ENCODE results near the gene DDX49.
"Not testable (repeated sequence)": the region's sequence is repeated elsewhere in the genome, so short reads cannot be mapped to it uniquely, and the experiment has no call there.

DDX49 gene

GRCh38 chr19:18917593-18917992 lies 1.9 kb upstream of the DDX49 start:
- H2BK15ac ChIP-seq (ENCODE audit: low read length); H2BK120ac ChIP-seq (ENCODE audit: low read depth, low read length); H3K9me3 ChIP-seq (replicated peaks in 1 of 2; ENCODE audit: control insufficient read depth in 2 of 2, insufficient read depth in 1 of 2, low read depth in 1 of 2, low read length in 2 of 2); H2AFZ ChIP-seq (ENCODE audit: low read length); H3K4me3 ChIP-seq (ENCODE audit: low read length in 2 of 2); H3K27ac ChIP-seq (replicated peaks; ENCODE audit: low read length); H2BK12ac ChIP-seq (ENCODE audit: low read length); H3K23ac ChIP-seq (ENCODE audit: low read depth, low read length, poor library complexity); H2BK5ac ChIP-seq (ENCODE audit: low read length); H3K4ac ChIP-seq (ENCODE audit: low read length); H3K27me3 ChIP-seq (ENCODE audit: control insufficient read depth in 3 of 3, insufficient read depth in 3 of 3, low read depth in 1 of 3, low read length in 3 of 3); H2AK5ac ChIP-seq (ENCODE audit: low read depth, low read length); H3K14ac ChIP-seq (ENCODE audit: low read length); H4K8ac ChIP-seq (ENCODE audit: low read depth, low read length); H4K91ac ChIP-seq (ENCODE audit: low read depth, low read length, poor library complexity); H3K4me2 ChIP-seq (ENCODE audit: insufficient read depth, low read length, poor library complexity, severe bottlenecking); H3K4me1 ChIP-seq (ENCODE audit: control insufficient read depth in 2 of 2, insufficient read depth in 1 of 2, low read depth in 1 of 2, low read length in 2 of 2); H3K18ac ChIP-seq (ENCODE audit: low read length); H3K9ac ChIP-seq (ENCODE audit: low read depth, low read length, poor library complexity); DNase-seq (ENCODE audit: low spot score): not testable (repeated sequence)
- peaks cover 21 to 47% of the 10 kb centered on the region in 2 donors for H3K36me3 ChIP-seq (replicated peaks in 1 of 2; ENCODE audit: control insufficient read depth in 2 of 2, insufficient read depth in 2 of 2, low read length in 2 of 2)
- peaks cover 28% of the 10 kb centered on the region for H3K79me1 ChIP-seq (ENCODE audit: low read depth, low read length)
- WGBS, 2 donors (ENCODE audit: extremely low coverage in 2 of 2, insufficient read length in 2 of 2, insufficient replicate concordance in 1 of 2) = no CpG with 5 or more reads among the region's 9 CpGs

GRCh38 chr19:18919900-18920214 lies 342 bp downstream of the DDX49 start:
- H3K14ac ChIP-seq (ENCODE audit: low read length) = peak overlapping the region; percentile 47
- H2BK15ac ChIP-seq (ENCODE audit: low read length) = no peak overlapping the region
- no peaks in the 10 kb centered on the region for H3K9me3 ChIP-seq (replicated peaks in 1 of 2; ENCODE audit: control insufficient read depth in 2 of 2, insufficient read depth in 1 of 2, low read depth in 1 of 2, low read length in 2 of 2)
- H3K9ac ChIP-seq (ENCODE audit: low read depth, low read length, poor library complexity) = peak overlapping the region; percentile 94
- H4K8ac ChIP-seq (ENCODE audit: low read depth, low read length) = no peak overlapping the region
- H3K27me3 ChIP-seq (ENCODE audit: control insufficient read depth in 3 of 3, insufficient read depth in 3 of 3, low read depth in 1 of 3, low read length in 3 of 3) = no peaks in the 10 kb centered on the region
- WGBS, 2 donors (ENCODE audit: extremely low coverage in 2 of 2, insufficient read length in 2 of 2, insufficient replicate concordance in 1 of 2) = no CpG with 5 or more reads among the region's 15 CpGs
- H3K4me2 ChIP-seq (ENCODE audit: insufficient read depth, low read length, poor library complexity, severe bottlenecking) = peak overlapping the region; percentile 97
- H2AK5ac ChIP-seq (ENCODE audit: low read depth, low read length) = no peak overlapping the region
- H3K4me1 ChIP-seq (ENCODE audit: control insufficient read depth in 2 of 2, insufficient read depth in 1 of 2, low read depth in 1 of 2, low read length in 2 of 2) = peaks cover 0 to 6% of the 10 kb centered on the region in 2 donors
- H2BK120ac ChIP-seq (ENCODE audit: low read depth, low read length) = no peak overlapping the region
- peak overlapping the region; percentile 81 to 88 for H3K4me3 ChIP-seq (ENCODE audit: low read length in 2 of 2)
- peaks cover 25 to 44% of the 10 kb centered on the region in 2 donors for H3K36me3 ChIP-seq (replicated peaks in 1 of 2; ENCODE audit: control insufficient read depth in 2 of 2, insufficient read depth in 2 of 2, low read length in 2 of 2)
- no peak overlapping the region for H4K91ac ChIP-seq (ENCODE audit: low read depth, low read length, poor library complexity)
- no peak overlapping the region for H3K4ac ChIP-seq (ENCODE audit: low read length)
- no peak overlapping the region for H2BK12ac ChIP-seq (ENCODE audit: low read length)
- peak overlapping the region; percentile 87 for H3K18ac ChIP-seq (ENCODE audit: low read length)
- no peak overlapping the region for H2BK5ac ChIP-seq (ENCODE audit: low read length)
- peak overlapping the region; percentile 78 for H2AFZ ChIP-seq (ENCODE audit: low read length)
- no peak overlapping the region for H3K27ac ChIP-seq (replicated peaks; ENCODE audit: low read length)
- DNase-seq (ENCODE audit: low spot score) = no peak
- peaks cover 19% of the 10 kb centered on the region for H3K79me1 ChIP-seq (ENCODE audit: low read depth, low read length)
- H3K23ac ChIP-seq (ENCODE audit: low read depth, low read length, poor library complexity) = peak overlapping the region; percentile 44

- H2BK12ac ChIP-seq (ENCODE audit: low read length) = no peak overlapping the region
- no peak overlapping the region for H2AK5ac ChIP-seq (ENCODE audit: low read depth, low read length)
- peak overlapping the region; percentile 97 for H3K4me2 ChIP-seq (ENCODE audit: insufficient read depth, low read length, poor library complexity, severe bottlenecking)
- DNase-seq (ENCODE audit: low spot score) = no peak
- no peak overlapping the region for H3K14ac ChIP-seq (ENCODE audit: low read length)
- H3K4me1 ChIP-seq (ENCODE audit: control insufficient read depth in 2 of 2, insufficient read depth in 1 of 2, low read depth in 1 of 2, low read length in 2 of 2) = peaks cover 0 to 6% of the 10 kb centered on the region in 2 donors
- peaks cover 15% of the 10 kb centered on the region for H3K79me1 ChIP-seq (ENCODE audit: low read depth, low read length)
- no peak overlapping the region for H2AFZ ChIP-seq (ENCODE audit: low read length)
- H3K4me3 ChIP-seq (ENCODE audit: low read length in 2 of 2) = peak overlapping the region; percentile 81 to 88
- H3K23ac ChIP-seq (ENCODE audit: low read depth, low read length, poor library complexity) = no peak overlapping the region
- peaks cover 24 to 43% of the 10 kb centered on the region in 2 donors for H3K36me3 ChIP-seq (replicated peaks in 1 of 2; ENCODE audit: control insufficient read depth in 2 of 2, insufficient read depth in 2 of 2, low read length in 2 of 2)
- no CpG with 5 or more reads among the region's 9 CpGs for WGBS, 2 donors (ENCODE audit: extremely low coverage in 2 of 2, insufficient read length in 2 of 2, insufficient replicate concordance in 1 of 2)
- no peak overlapping the region for H2BK15ac ChIP-seq (ENCODE audit: low read length)
- H3K9ac ChIP-seq (ENCODE audit: low read depth, low read length, poor library complexity) = peak overlapping the region; percentile 46
- H3K27ac ChIP-seq (replicated peaks; ENCODE audit: low read length) = no peak overlapping the region
- no peak overlapping the region for H4K91ac ChIP-seq (ENCODE audit: low read depth, low read length, poor library complexity)
- H4K8ac ChIP-seq (ENCODE audit: low read depth, low read length) = no peak overlapping the region
- H2BK5ac ChIP-seq (ENCODE audit: low read length) = no peak overlapping the region
- H3K9me3 ChIP-seq (replicated peaks in 1 of 2; ENCODE audit: control insufficient read depth in 2 of 2, insufficient read depth in 1 of 2, low read depth in 1 of 2, low read length in 2 of 2) = no peaks in the 10 kb centered on the region
- H3K27me3 ChIP-seq (ENCODE audit: control insufficient read depth in 3 of 3, insufficient read depth in 3 of 3, low read depth in 1 of 3, low read length in 3 of 3) = no peaks in the 10 kb centered on the region
- no peak overlapping the region for H2BK120ac ChIP-seq (ENCODE audit: low read depth, low read length)
- no peak overlapping the region for H3K18ac ChIP-seq (ENCODE audit: low read length)
- H3K4ac ChIP-seq (ENCODE audit: low read length) = no peak overlapping the region
Observed at GRCh38 chr19:18920400-18920799, 885 bp downstream of the DDX49 start.

GRCh38 chr19:18921593-18921992 lies 2.1 kb downstream of the DDX49 start:
- Histone ChIP-seq H3K27me3 (ENCODE audit: control insufficient read depth in 3 of 3, insufficient read depth in 3 of 3, low read depth in 1 of 3, low read length in 3 of 3) (no peaks in the 10 kb centered on the region), H4K91ac (ENCODE audit: low read depth, low read length, poor library complexity) (no peak overlapping the region), H3K4me3 (ENCODE audit: low read length in 2 of 2) (peak overlapping the region in 1 of 2 donors; percentile 23), H3K4me2 (ENCODE audit: insufficient read depth, low read length, poor library complexity, severe bottlenecking) (no peak overlapping the region), H2BK5ac (ENCODE audit: low read length) (no peak overlapping the region), H3K23ac (ENCODE audit: low read depth, low read length, poor library complexity) (no peak overlapping the region), H3K4me1 (ENCODE audit: control insufficient read depth in 2 of 2, insufficient read depth in 1 of 2, low read depth in 1 of 2, low read length in 2 of 2) (peaks cover 0 to 6% of the 10 kb centered on the region in 2 donors), H3K14ac (ENCODE audit: low read length) (no peak overlapping the region), H2BK12ac (ENCODE audit: low read length) (no peak overlapping the region), H2BK15ac (ENCODE audit: low read length) (no peak overlapping the region), H2BK120ac (ENCODE audit: low read depth, low read length) (no peak overlapping the region), H2AK5ac (ENCODE audit: low read depth, low read length) (no peak overlapping the region), H3K9me3 (replicated peaks in 1 of 2; ENCODE audit: control insufficient read depth in 2 of 2, insufficient read depth in 1 of 2, low read depth in 1 of 2, low read length in 2 of 2) (no peaks in the 10 kb centered on the region), H4K8ac (ENCODE audit: low read depth, low read length) (no peak overlapping the region), H3K36me3 (replicated peaks in 1 of 2; ENCODE audit: control insufficient read depth in 2 of 2, insufficient read depth in 2 of 2, low read length in 2 of 2) (peaks cover 27 to 50% of the 10 kb centered on the region in 2 donors), H2AFZ (ENCODE audit: low read length) (no peak overlapping the region), H3K4ac (ENCODE audit: low read length) (no peak overlapping the region), H3K18ac (ENCODE audit: low read length) (no peak overlapping the region), H3K27ac (replicated peaks; ENCODE audit: low read length) (no peak overlapping the region), H3K79me1 (ENCODE audit: low read depth, low read length) (peaks cover 12% of the 10 kb centered on the region), H3K9ac (ENCODE audit: low read depth, low read length, poor library complexity) (no peak overlapping the region)
- no CpG with 5 or more reads among the region's 17 CpGs for WGBS, 2 donors (ENCODE audit: extremely low coverage in 2 of 2, insufficient read length in 2 of 2, insufficient replicate concordance in 1 of 2)
- DNase-seq (ENCODE audit: low spot score) = no peak

Data from neuronal stem cell (in vitro differentiated cells).